Stimulated activated CD4-positive, alpha-beta T cell treated with anti-CD3 and anti-CD28 coated beads, TNF-alpha, amount 100 ng/mL, for 4 hours (primary cell): ENCODE measurements around the gene IL11.
"Not testable (repeated sequence)": the region's sequence is repeated elsewhere in the genome, so short reads cannot be mapped to it uniquely, and the experiment has no call there.

Experiments used
- DNase-seq, 3 experiments: peaks; one replicate each; pipeline ENCODE4 v3.0.0-alpha.2; 2020; ENCODE audit warnings: low read depth in 3 of 3

Gene IL11

GRCh38 chr19:55370305-55370988 is at the start of gene IL11:
Gene IL11 (minus strand): TSS chr19:55370463. CDS start chr19:55370310, 153 bp downstream.
- no peak for DNase-seq

GRCh38 chr19:55419624-55420236 is 49.5 kb upstream of the IL11 start:
- DNase-seq: no peak

- no peak for DNase-seq
Observed at GRCh38 chr19:55419103-55419502, 48.8 kb upstream of the IL11 start.

- DNase-seq: peak in 1 of 3 experiments; percentile 35
Observed at GRCh38 chr19:55418185-55418584, 47.9 kb upstream of the IL11 start.

GRCh38 chr19:55410168-55410567 is 39.9 kb upstream of the IL11 start:
- DNase-seq: no peak

- DNase-seq: not testable (repeated sequence)
Observed at GRCh38 chr19:55409179-55409578, 38.9 kb upstream of the IL11 start.

GRCh38 chr19:55408533-55408872 is 38.2 kb upstream of the IL11 start:
- no peak for DNase-seq

- DNase-seq: peak; percentile 93 to 95 (median 94)
Observed at GRCh38 chr19:55407800-55408532, 37.7 kb upstream of the IL11 start.

- DNase-seq: not testable (repeated sequence)
Observed at GRCh38 chr19:55407550-55407799, 37.2 kb upstream of the IL11 start, which contains the start of gene UBE2S. Gene UBE2S (minus strand): TSS chr19:55407788. CDS start chr19:55407589, 199 bp downstream.

GRCh38 chr19:55406826-55407549 is 36.7 kb upstream of the IL11 start:
- DNase-seq: no peak

GRCh38 chr19:55406091-55406825 is 36.0 kb upstream of the IL11 start:
- DNase-seq: no peak

- DNase-seq: no peak
Observed at GRCh38 chr19:55405638-55406037, 35.4 kb upstream of the IL11 start.

- DNase-seq: no peak
Observed at GRCh38 chr19:55402509-55402908, 32.2 kb upstream of the IL11 start.

GRCh38 chr19:55401390-55401789 is 31.1 kb upstream of the IL11 start:
- DNase-seq: not testable (repeated sequence)

- no peak for DNase-seq
Observed at GRCh38 chr19:55400281-55401087, 30.2 kb upstream of the IL11 start.

- DNase-seq: no peak
Observed at GRCh38 chr19:55398200-55398925, 28.1 kb upstream of the IL11 start.

GRCh38 chr19:55392820-55393761 is 22.8 kb upstream of the IL11 start:
- no peak for DNase-seq

- DNase-seq: no peak
Observed at GRCh38 chr19:55391702-55392615, 21.7 kb upstream of the IL11 start.
